Chondrocyte (in vitro differentiated cells): Measurements from ENCODE around the gene STPG2. TPM values are rescaled to one million over a fixed set of nuclear protein-coding genes. Genes with fewer than 3 reads are reported as not detected.

Experiments used
- DNase-seq: peaks from one replicate; pipeline ENCODE4 v3.0.0; 2021; ENCODE audit warnings: mixed read lengths, low spot score
- H3K27ac Mint-ChIP-seq: one replicate; pipeline ENCODE4 v1.8.0; 2021; ENCODE audit warnings: mild to moderate bottlenecking, moderate library complexity, mixed read lengths; ENCODE audit not compliant: unreplicated experiment
- H3K27me3 Mint-ChIP-seq: 2 replicates; pipeline ENCODE4 v1.8.0; 2021; ENCODE audit warnings: low read depth, mixed read lengths
- H3K36me3 Mint-ChIP-seq: 2 replicates; pipeline ENCODE4 v1.8.0; 2021; ENCODE audit warnings: low read depth, mixed read lengths
- H3K4me1 Mint-ChIP-seq: 2 replicates; pipeline ENCODE4 v1.8.0; 2021; ENCODE audit warnings: low read depth, mild to moderate bottlenecking, mixed read lengths
- H3K4me3 Mint-ChIP-seq: one replicate; pipeline ENCODE4 v1.8.0; 2021; ENCODE audit warnings: mild to moderate bottlenecking, moderate library complexity, mixed read lengths; ENCODE audit not compliant: unreplicated experiment
- H3K9me3 Mint-ChIP-seq: 2 replicates; pipeline ENCODE4 v1.8.0; 2021; ENCODE audit warnings: low read depth, mixed read lengths
- CTCF ChIP-seq: fragments of 200-600 bp; sonication (generic); IDR thresholded peaks from 2 replicates; pipeline ENCODE4 v1.5.0; 2021; ENCODE audit warnings: antibody characterized with exemption, mild to moderate bottlenecking, moderate library complexity
- total RNA-seq: library from RNA; stranded (reverse); gene quantifications from 3 replicates; pipeline ENCODE4 v1.2.1, GENCODE V29; 2021

STPG2 gene
- total RNA-seq, 1 donor from 2014 or later: 0.12 TPM

GRCh38 chr4:97513917-97514316 is 629.4 kb downstream of the STPG2 start:
- no peak for TF ChIP-seq CTCF
- Mint-ChIP-seq H3K4me1 (no peaks in the 10 kb centered on the region), H3K27ac (no peak overlapping the region), H3K36me3 (no peaks in the 10 kb centered on the region), H3K9me3 (no peaks in the 10 kb centered on the region), H3K4me3 (no peak overlapping the region), H3K27me3 (no peaks in the 10 kb centered on the region)
- no peak for DNase-seq

Other genes with a start within 250 kb of the STPG2 start
- gene RAP1GDS1, start 117.9 kb upstream of the STPG2 start, total RNA-seq: 49.3 to 89.5 TPM (median 84.3 TPM) in 3 replicates